H1 (cell line): ENCODE results near the gene DIPK1B. TPM values are rescaled to one million over a fixed set of nuclear protein-coding genes. Genes with fewer than 3 reads are reported as not detected.
A peak's percentile ranks its signal among the peaks of the same experiment; 100 is the strongest.

Experiments
- CTCF ChIA-PET: fragments of 300-600 bp; sonication (Branson Sonifier 250); formaldehyde crosslinking; loops from one replicate; lab custom pipeline; 2021; ENCODE audit not compliant: partially characterized antibody; lab: Charles Lee
- POLR2A ChIA-PET: fragments of 300-600 bp; sonication (Branson Sonifier 250); formaldehyde crosslinking; loops from one replicate; lab custom pipeline; 2021; ENCODE audit warnings: inconsistent platforms; ENCODE audit not compliant: partially characterized antibody; lab: Charles Lee
- DNase-seq, 2 experiments: peaks; one replicate each; pipeline versions ENCODE4 v3.0.0 to v3.0.0-alpha.2; 2010 to 2022; ENCODE audit warnings: low spot score in 2 of 2, low read depth in 1 of 2, mixed read lengths in 1 of 2
- FAIRE-seq: peaks from 2 replicates; lab custom pipeline; 2011; peaks lifted over from hg19 to GRCh38; lab: Jason Lieb, UNC
- H2AFZ ChIP-seq: 2 replicates; pipeline ENCODE4 v1.8.1; 2012; ENCODE audit warnings: low read length, inconsistent platforms
- H2AK5ac ChIP-seq: 2 replicates; pipeline ENCODE4 v1.6.1; 2013; ENCODE audit warnings: low read depth, low read length
- H2BK120ac ChIP-seq: replicated peaks from 2 replicates; pipeline ENCODE3; 2013; ENCODE audit warnings: low read depth, low read length, inconsistent platforms
- H2BK12ac ChIP-seq: 2 replicates; pipeline ENCODE4 v1.6.1; 2013; ENCODE audit warnings: low read depth, low read length
- H2BK15ac ChIP-seq: 2 replicates; pipeline ENCODE4 v1.6.1; 2013; ENCODE audit warnings: low read length
- H2BK20ac ChIP-seq: 2 replicates; pipeline ENCODE4 v1.6.1; 2013; ENCODE audit warnings: low read length
- H2BK5ac ChIP-seq: 2 replicates; pipeline ENCODE4 v1.6.1; 2013; ENCODE audit warnings: low read depth, low read length
- H3K14ac ChIP-seq: 2 replicates; pipeline ENCODE4 v1.6.1; 2013; ENCODE audit warnings: inconsistent platforms; ENCODE audit not compliant: insufficient read length
- H3K18ac ChIP-seq: 2 replicates; pipeline ENCODE4 v1.6.1; 2013; ENCODE audit warnings: low read length; ENCODE audit errors: extremely low read depth
- H3K23ac ChIP-seq: 2 replicates; pipeline ENCODE4 v1.6.1; 2013; ENCODE audit warnings: inconsistent platforms; ENCODE audit not compliant: insufficient read length
- H3K23me2 ChIP-seq: 2 replicates; pipeline ENCODE4 v1.6.1; 2013; ENCODE audit warnings: low read depth, low read length
- H3K27ac ChIP-seq: 2 replicates; pipeline ENCODE4 v1.6.1; 2011; ENCODE audit warnings: low read depth, low read length, inconsistent platforms
- H3K27me3 ChIP-seq, 4 experiments: replicated peaks in 1 of 4; 1 replicate in 1 of 4; 2 replicates in 3 of 4; pipeline versions ENCODE4 v1.6.1 to v1.8.1; 2011 to 2013; ENCODE audit warnings: low read length in 3 of 4, mild to moderate bottlenecking in 3 of 4, inconsistent platforms in 2 of 4, mixed read lengths in 2 of 4, moderate library complexity in 1 of 4; ENCODE audit not compliant: control insufficient read depth in 3 of 4, insufficient read depth in 3 of 4; ENCODE audit errors: extremely low read depth in 1 of 4
- H3K36me3 ChIP-seq, 4 experiments: 2 replicates each; pipeline versions ENCODE4 v1.6.1 to v1.8.1; 2011 to 2013; ENCODE audit warnings: mild to moderate bottlenecking in 4 of 4, low read length in 3 of 4, moderate library complexity in 2 of 4, control low read depth in 1 of 4, inconsistent platforms in 1 of 4; ENCODE audit not compliant: insufficient read depth in 4 of 4, control insufficient read depth in 2 of 4
- H3K4ac ChIP-seq: replicated peaks from 2 replicates; pipeline ENCODE3; 2013; ENCODE audit warnings: low read length, low read depth, mixed read lengths, inconsistent platforms; ENCODE audit not compliant: insufficient read length
- H3K4me1 ChIP-seq, 4 experiments: replicated peaks in 1 of 4; 1 replicate in 1 of 4; 2 replicates in 3 of 4; pipeline versions ENCODE4 v1.6.1 to v1.8.1; 2011 to 2013; ENCODE audit warnings: low read length in 3 of 4, inconsistent platforms in 2 of 4, mixed read lengths in 1 of 4; ENCODE audit not compliant: insufficient read depth in 4 of 4, control insufficient read depth in 3 of 4
- H3K4me2 ChIP-seq, 2 experiments: 2 replicates each; pipeline versions ENCODE4 v1.6.1 to v1.8.1; 2011 to 2013; ENCODE audit warnings: low read depth in 2 of 2, low read length in 2 of 2, control low read depth in 1 of 2, inconsistent platforms in 1 of 2, mild to moderate bottlenecking in 1 of 2; ENCODE audit not compliant: insufficient read depth in 1 of 2
- H3K4me3 ChIP-seq, 4 experiments: fragments of 200-600, 300-600 bp in 1 of 4; sonication (generic), shearing (Covaris generic), sonication (Bioruptor Twin) in 1 of 4; 2 replicates each; pipeline versions ENCODE4 v1.5.1 to v1.8.1; 2011 to 2016; ENCODE audit warnings: low read length in 4 of 4, low read depth in 3 of 4, control low read depth in 2 of 4, inconsistent platforms in 2 of 4, mild to moderate bottlenecking in 2 of 4, mixed read lengths in 1 of 4, moderate library complexity in 1 of 4; ENCODE audit not compliant: insufficient read depth in 2 of 4; ENCODE audit errors: extremely low read depth in 1 of 4
- H3K56ac ChIP-seq: replicated peaks from 2 replicates; pipeline ENCODE3; 2013; ENCODE audit warnings: low read depth, mild to moderate bottlenecking, mixed read lengths, low read length, inconsistent platforms; ENCODE audit not compliant: insufficient read length
- H3K79me1 ChIP-seq: 2 replicates; pipeline ENCODE4 v1.6.1; 2013; ENCODE audit warnings: low read depth, low read length, control low read depth
- H3K79me2 ChIP-seq, 2 experiments: 2 replicates each; pipeline versions ENCODE4 v1.6.1 to v1.8.1; 2012 to 2013; ENCODE audit warnings: low read length in 2 of 2, mild to moderate bottlenecking in 2 of 2, inconsistent platforms in 1 of 2; ENCODE audit not compliant: insufficient read depth in 2 of 2, control insufficient read depth in 1 of 2
- H3K9ac ChIP-seq, 4 experiments: replicated peaks in 1 of 4; 1 replicate in 1 of 4; 2 replicates in 3 of 4; pipeline versions ENCODE4 v1.6.1 to v1.8.1; 2011 to 2013; ENCODE audit warnings: low read depth in 3 of 4, low read length in 3 of 4, control low read depth in 2 of 4, mild to moderate bottlenecking in 2 of 4, moderate library complexity in 2 of 4, inconsistent platforms in 1 of 4; ENCODE audit errors: extremely low read depth in 1 of 4
- H3K9me3 ChIP-seq, 2 experiments: 2 replicates each; pipeline versions ENCODE4 v1.6.1 to v1.8.1; 2012 to 2013; ENCODE audit warnings: mild to moderate bottlenecking in 2 of 2, moderate library complexity in 2 of 2, control low read depth in 1 of 2, inconsistent platforms in 1 of 2, low read depth in 1 of 2, low read length in 1 of 2, mixed read lengths in 1 of 2; ENCODE audit not compliant: insufficient read depth in 2 of 2
- H4K20me1 ChIP-seq, 2 experiments: replicated peaks in 1 of 2; 2 replicates each; pipeline versions ENCODE3 to v1.8.1; 2011 to 2013; ENCODE audit warnings: inconsistent platforms in 2 of 2, low read length in 2 of 2, mild to moderate bottlenecking in 1 of 2; ENCODE audit not compliant: insufficient read depth in 2 of 2, control insufficient read depth in 1 of 2
- H4K5ac ChIP-seq: 2 replicates; pipeline ENCODE4 v1.6.1; 2013; ENCODE audit warnings: low read length, low read depth, mixed read lengths, inconsistent platforms; ENCODE audit not compliant: insufficient read length
- H4K8ac ChIP-seq: 2 replicates; pipeline ENCODE4 v1.8.0; 2013; ENCODE audit warnings: mild to moderate bottlenecking, moderate library complexity, low read length, inconsistent platforms; ENCODE audit not compliant: insufficient read depth; ENCODE audit errors: extremely low read depth
- H4K91ac ChIP-seq: replicated peaks from 2 replicates; pipeline ENCODE3; 2013; ENCODE audit warnings: low read length, mixed read lengths, inconsistent platforms; ENCODE audit not compliant: insufficient read length
- CBX5 ChIP-seq: fragments of 300-800, 300-1000 bp; sonication (generic); IDR thresholded peaks from 2 replicates; pipeline ENCODE4 v1.7.1; 2016; ENCODE audit warnings: antibody characterized with exemption, low read length, low read depth
- CHD2 ChIP-seq: IDR thresholded peaks from 2 replicates; pipeline ENCODE4 v1.6.1; 2012; ENCODE audit warnings: low read length, improper control_type of control experiment
- POLR2A ChIP-seq, 2 experiments: IDR thresholded peaks; 1 replicate in 1 of 2; 2 replicates in 1 of 2; pipeline ENCODE4 v1.6.1; 2011; ENCODE audit warnings: low read depth in 2 of 2, low read length in 2 of 2, mild to moderate bottlenecking in 2 of 2; ENCODE audit errors: control extremely low read depth in 1 of 2
- SAP30 ChIP-seq: fragments of 300-600 bp; sonication (generic); IDR thresholded peaks from 2 replicates; pipeline ENCODE4 v1.7.1; 2012; ENCODE audit warnings: low read length, moderate library complexity, mild to moderate bottlenecking, inconsistent platforms; ENCODE audit not compliant: insufficient read depth, insufficient replicate concordance
- SIX5 ChIP-seq: IDR thresholded peaks from 2 replicates; pipeline ENCODE4 v1.6.1; 2011; ENCODE audit warnings: mild to moderate bottlenecking, low read depth, low read length
- YY1 ChIP-seq: IDR thresholded peaks from 2 replicates; pipeline ENCODE4 v1.6.1; 2011; ENCODE audit warnings: low read depth, mild to moderate bottlenecking, low read length
- WGBS, 2 experiments: shearing (Covaris generic) in 1 of 2; methylation state at CpG; one replicate each; pipeline versions ENCODE4 v1.1.6 to v1.1.7; 2013 to 2015; ENCODE audit warnings: low lambda C conversion rate in 2 of 2, mixed read lengths in 2 of 2, inconsistent platforms in 1 of 2, low coverage in 1 of 2, missing lambda C conversion rate in 1 of 2; ENCODE audit not compliant: insufficient replicate concordance in 2 of 2, insufficient coverage in 1 of 2, insufficient read length in 1 of 2; ENCODE audit errors: extremely low coverage in 1 of 2, missing lambda C conversion rate in 1 of 2; 5-methylcytosine and 5-hydroxymethylcytosine counted together
- polyA plus RNA-seq, 7 experiments: library from polyadenylated mRNA; depleted of rRNA in 3 of 7; stranded (reverse) in 5 of 7; unstranded in 2 of 7; fragments of >200 nt in 5 of 7; fragments of 200-250 nt in 2 of 7; gene quantifications; 1 replicate in 5 of 7; 2 replicates in 1 of 7; 4 replicates in 1 of 7; pipeline versions ENCODE4 v1.2.1 to v1.2.3, GENCODE V29; 2011 to 2013; ENCODE audit warnings: missing spikeins in 2 of 7, mixed read lengths in 2 of 7
- total RNA-seq: library from RNA; stranded (reverse); fragmentation: NEBNext Ultra II Directional; extraction: Animal tissue kit (Norgen Biotek cat#: 25700); gene quantifications from 2 replicates; pipeline ENCODE4 v1.2.1, GENCODE V29; 2021
- TF ChIP-seq, protein P1 (sequence below): IDR thresholded peaks from 2 replicates; pipeline ENCODE4 v1.6.1; 2012; ENCODE audit warnings: inconsistent platforms
- TF ChIP-seq, protein P2 (sequence below): IDR thresholded peaks from 2 replicates; pipeline ENCODE4 v1.6.1; 2011; ENCODE audit warnings: low read length, improper control_type of control experiment
- TF ChIP-seq, protein P3 (sequence below): IDR thresholded peaks from 2 replicates; pipeline ENCODE4 v1.6.1; 2012; ENCODE audit warnings: inconsistent platforms
- TF ChIP-seq, protein P4 (sequence below): IDR thresholded peaks from 2 replicates; pipeline ENCODE4 v1.6.1; 2011; ENCODE audit warnings: low read depth, mild to moderate bottlenecking, low read length; ENCODE audit not compliant: insufficient read depth

DIPK1B gene
- total and polyA plus RNA-seq, 2 of the 8 experiments (the other 6 are each of a cell fraction or from before 2014, with no cell fraction given) = 32.3 to 64.8 TPM

DNA sequence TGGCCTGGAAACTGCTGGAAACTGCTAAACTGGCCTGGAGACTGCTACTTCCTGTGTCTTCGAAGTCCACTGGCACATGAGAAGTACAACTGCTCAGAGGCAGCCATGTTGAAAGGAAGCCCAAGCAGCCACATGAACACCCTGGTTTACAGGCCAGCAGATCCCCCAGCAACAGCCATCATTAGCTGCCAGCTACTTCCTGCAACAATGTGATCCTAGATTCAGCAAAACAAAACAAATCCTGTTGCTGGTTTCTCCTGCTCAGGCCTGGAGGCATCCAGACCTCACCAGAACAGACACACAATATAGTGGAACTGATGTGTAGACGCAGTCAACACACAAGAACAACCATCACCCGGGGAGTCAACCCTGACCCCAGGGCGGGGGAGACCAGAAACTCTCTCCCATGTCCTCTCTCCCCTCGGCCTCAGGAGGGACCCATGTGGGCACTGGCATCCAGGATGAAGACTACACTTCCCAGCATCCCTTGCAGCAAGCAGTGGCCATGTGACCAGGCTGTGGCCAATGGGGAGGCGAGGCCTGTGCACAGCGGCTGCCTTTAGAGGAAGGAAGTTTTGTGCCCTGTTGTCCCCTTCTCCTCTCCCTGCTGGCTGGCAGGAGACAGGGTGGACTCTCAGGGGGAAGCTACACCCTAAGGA lies 61.1 kb downstream of the DIPK1B start:
- H2BK20ac ChIP-seq = no peak overlapping the region
- no peak overlapping the region for H3K9ac ChIP-seq
- H3K27ac ChIP-seq = no peak overlapping the region
- no peak overlapping the region for H2BK5ac ChIP-seq
- POLR2A ChIA-PET = interaction anchor here (2.4 kb wide), 1 partner anchor 10 kb away, joined by 5 read pairs; no protein-coding TSS in a partner anchor
- H3K9me3 ChIP-seq = peaks cover 0 to 7% of the 10 kb centered on the region in 2 experiments
- FAIRE-seq (peak; percentile 28), DNase-seq (peak in 1 of 2 experiments; percentile 81)
- H3K4me3 ChIP-seq = no peak overlapping the region
- no peak overlapping the region for H4K5ac ChIP-seq
- 76% methylated on average over 7 of the region's 7 CpGs; no CpG with 5 or more reads in 1 of the 2 experiments for WGBS, 2 experiments
- H3K27me3 ChIP-seq = peaks cover 0 to 4% (median 1%) of the 10 kb centered on the region in 4 experiments; a peak in 3 of 7 replicates
- no peak overlapping the region; a peak in 1 of 4 replicates for H3K4me2 ChIP-seq
- no peak overlapping the region for H3K14ac ChIP-seq
- H3K23ac ChIP-seq = no peak overlapping the region
- no peaks in the 10 kb centered on the region for H3K4me1 ChIP-seq
- H3K18ac ChIP-seq = no peak overlapping the region
- no peak overlapping the region for H4K8ac ChIP-seq
- H4K91ac ChIP-seq = no peak overlapping the region
- no peaks in the 10 kb centered on the region for H3K79me2 ChIP-seq
- H2AK5ac ChIP-seq = no peak overlapping the region
- no peaks in the 10 kb centered on the region for H3K23me2 ChIP-seq
- CTCF ChIA-PET = interaction anchor here (1.4 to 9.6 kb wide), 4 partner anchors 12 to 32 kb away, joined by 4 to 42 read pairs (median 20); partner anchors contain the start of gene LCN8
- peak overlapping the region; percentile 100 for H2AFZ ChIP-seq
- H3K36me3 ChIP-seq = no peaks in the 10 kb centered on the region
- H2BK120ac ChIP-seq = no peak overlapping the region
- no peak overlapping the region for H3K56ac ChIP-seq
- H4K20me1 ChIP-seq = no peaks in the 10 kb centered on the region
- H3K4ac ChIP-seq = no peak overlapping the region
- H3K79me1 ChIP-seq = no peaks in the 10 kb centered on the region
- no peak overlapping the region for H2BK12ac ChIP-seq
- H2BK15ac ChIP-seq = no peak overlapping the region
- TF ChIP-seq POLR2A (IDR thresholded peaks at IDR 0.05; ENCODE audit: control extremely low read depth in 1 of 2, low read depth in 2 of 2, low read length in 2 of 2) (no peak), YY1 (peak; percentile 80; the same call in 1 of the 2 replicates), CBX5 (no peak), CHD2 (peak; percentile 64), SIX5 (peak; percentile 74), SAP30 (no peak)
- TF ChIP-seq, protein P1, sequence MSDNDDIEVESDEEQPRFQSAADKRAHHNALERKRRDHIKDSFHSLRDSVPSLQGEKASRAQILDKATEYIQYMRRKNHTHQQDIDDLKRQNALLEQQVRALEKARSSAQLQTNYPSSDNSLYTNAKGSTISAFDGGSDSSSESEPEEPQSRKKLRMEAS = peak; percentile 65
- TF ChIP-seq, protein P2, sequence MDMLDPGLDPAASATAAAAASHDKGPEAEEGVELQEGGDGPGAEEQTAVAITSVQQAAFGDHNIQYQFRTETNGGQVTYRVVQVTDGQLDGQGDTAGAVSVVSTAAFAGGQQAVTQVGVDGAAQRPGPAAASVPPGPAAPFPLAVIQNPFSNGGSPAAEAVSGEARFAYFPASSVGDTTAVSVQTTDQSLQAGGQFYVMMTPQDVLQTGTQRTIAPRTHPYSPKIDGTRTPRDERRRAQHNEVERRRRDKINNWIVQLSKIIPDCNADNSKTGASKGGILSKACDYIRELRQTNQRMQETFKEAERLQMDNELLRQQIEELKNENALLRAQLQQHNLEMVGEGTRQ = peak; percentile 96
- TF ChIP-seq, protein P3, sequence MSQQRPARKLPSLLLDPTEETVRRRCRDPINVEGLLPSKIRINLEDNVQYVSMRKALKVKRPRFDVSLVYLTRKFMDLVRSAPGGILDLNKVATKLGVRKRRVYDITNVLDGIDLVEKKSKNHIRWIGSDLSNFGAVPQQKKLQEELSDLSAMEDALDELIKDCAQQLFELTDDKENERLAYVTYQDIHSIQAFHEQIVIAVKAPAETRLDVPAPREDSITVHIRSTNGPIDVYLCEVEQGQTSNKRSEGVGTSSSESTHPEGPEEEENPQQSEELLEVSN = peak; percentile 73; the same call in 1 of the 2 replicates
- TF ChIP-seq, protein P4, sequence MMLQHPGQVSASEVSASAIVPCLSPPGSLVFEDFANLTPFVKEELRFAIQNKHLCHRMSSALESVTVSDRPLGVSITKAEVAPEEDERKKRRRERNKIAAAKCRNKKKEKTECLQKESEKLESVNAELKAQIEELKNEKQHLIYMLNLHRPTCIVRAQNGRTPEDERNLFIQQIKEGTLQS = peak; percentile 89
